Panc1 (cell line): ENCODE measurements around the gene SLX9. TPM values are rescaled to one million over a fixed set of nuclear protein-coding genes. Genes with fewer than 3 reads are reported as not detected.

Experiments used
- ATAC-seq: fragments of 200-7000 bp; cut with Tn5 transposase; 2 replicates; pipeline ENCODE4 v1.9.1; 2020; ENCODE audit warnings: mild to moderate bottlenecking, moderate library complexity
- BruUV-seq: library from RNA; stranded (reverse); fragments of 400-500 nt; replicated peaks from 2 replicates; lab custom pipeline; 2021; lab: Mats Ljungman, UMichigan
- CTCF ChIA-PET: fragments of 300-600 bp; sonication (Branson Sonifier 250); formaldehyde crosslinking; loops from one replicate; lab custom pipeline; 2022; ENCODE audit warnings: antibody characterized with exemption; lab: Charles Lee
- POLR2A ChIA-PET: fragments of 300-600 bp; sonication (Branson Sonifier 250); formaldehyde crosslinking; loops from one replicate; lab custom pipeline; 2022; ENCODE audit warnings: antibody characterized with exemption; lab: Charles Lee
- DNase-seq: peaks from one replicate; pipeline ENCODE4 v3.0.0-alpha.2; 2010; ENCODE audit warnings: low read depth, low spot score
- H3K27ac ChIP-seq: 2 replicates; pipeline ENCODE4 v1.5.1; 2011; ENCODE audit warnings: mild to moderate bottlenecking, low read length, inconsistent platforms
- H3K27me3 ChIP-seq: fragments of 200-500 bp; sonication (Bioruptor generic); 2 replicates; pipeline ENCODE4 v1.6.0; 2014; ENCODE audit warnings: low read length, inconsistent platforms; ENCODE audit not compliant: control insufficient read depth, insufficient read depth
- H3K36me3 ChIP-seq: fragments of 200-500 bp; sonication (Bioruptor generic); 2 replicates; pipeline ENCODE4 v1.5.1; 2014; ENCODE audit warnings: inconsistent platforms, mild to moderate bottlenecking, low read length, moderate library complexity; ENCODE audit not compliant: control insufficient read depth, insufficient read depth
- H3K4me1 ChIP-seq: 2 replicates; pipeline ENCODE4 v1.5.1; 2011; ENCODE audit warnings: inconsistent platforms, mild to moderate bottlenecking, low read length, moderate library complexity; ENCODE audit not compliant: control insufficient read depth, insufficient read depth
- H3K4me3 ChIP-seq, 2 experiments: 2 replicates each; pipeline ENCODE4 v1.5.1; 2011 to 2012; ENCODE audit warnings: low read depth in 2 of 2, low read length in 2 of 2, mild to moderate bottlenecking in 2 of 2, inconsistent platforms in 1 of 2, moderate library complexity in 1 of 2
- H3K9me3 ChIP-seq: fragments of 200-500 bp; sonication (Bioruptor generic); 2 replicates; pipeline ENCODE4 v1.5.1; 2014; ENCODE audit warnings: low read depth, mild to moderate bottlenecking, inconsistent platforms, low read length, moderate library complexity; ENCODE audit not compliant: control insufficient read depth, insufficient read depth
- POLR2AphosphoS5 ChIP-seq: IDR thresholded peaks from 2 replicates; pipeline ENCODE4 v1.6.1; 2012; ENCODE audit warnings: mild to moderate bottlenecking, low read depth, low read length, moderate library complexity
- SIN3A ChIP-seq: IDR thresholded peaks from 2 replicates; pipeline ENCODE4 v1.6.1; 2012; ENCODE audit warnings: low read depth, mild to moderate bottlenecking, low read length, moderate library complexity, borderline replicate concordance; ENCODE audit not compliant: insufficient read depth
- TCF7L2 ChIP-seq: IDR thresholded peaks from 2 replicates; pipeline ENCODE4 v1.6.1; 2011; ENCODE audit warnings: mild to moderate bottlenecking, low read depth, low read length, inconsistent platforms
- in situ Hi-C: cut with HindIII; loops from 2 replicates; pipeline ENCODE4 v1.10.0; 2016; ENCODE audit warnings: low sequenced_read_pairs, low pct_unique_long_range_greater_than_20kb
- intact Hi-C: fragments of 100-400 bp; cut with micrococcal nuclease; formaldehyde crosslinking; loops from one replicate; pipeline ENCODE4 v1.10.0; 2022; ENCODE audit not compliant: unreplicated experiment
- total RNA-seq: library from RNA; stranded (reverse); gene quantifications from one replicate; pipeline ENCODE4 v1.2.1, GENCODE V29; 2021; ENCODE audit not compliant: unreplicated experiment
- TF ChIP-seq, protein P1 (sequence below), 2 experiments: IDR thresholded peaks; 2 replicates each; pipeline ENCODE4 v1.6.1; 2011 to 2012; ENCODE audit warnings: low read depth in 2 of 2, control low read depth in 1 of 2, low read length in 1 of 2, mild to moderate bottlenecking in 1 of 2, moderate library complexity in 1 of 2; ENCODE audit not compliant: insufficient read depth in 1 of 2
- TF ChIP-seq, protein P2 (sequence below): fragments of 450-650 bp; IDR thresholded peaks from 2 replicates; pipeline ENCODE4 v1.5.1; 2017; ENCODE audit warnings: mild to moderate bottlenecking

The SLX9 gene
- total RNA-seq, 1 experiment from 2014 or later, result 50.9 TPM

DNA sequence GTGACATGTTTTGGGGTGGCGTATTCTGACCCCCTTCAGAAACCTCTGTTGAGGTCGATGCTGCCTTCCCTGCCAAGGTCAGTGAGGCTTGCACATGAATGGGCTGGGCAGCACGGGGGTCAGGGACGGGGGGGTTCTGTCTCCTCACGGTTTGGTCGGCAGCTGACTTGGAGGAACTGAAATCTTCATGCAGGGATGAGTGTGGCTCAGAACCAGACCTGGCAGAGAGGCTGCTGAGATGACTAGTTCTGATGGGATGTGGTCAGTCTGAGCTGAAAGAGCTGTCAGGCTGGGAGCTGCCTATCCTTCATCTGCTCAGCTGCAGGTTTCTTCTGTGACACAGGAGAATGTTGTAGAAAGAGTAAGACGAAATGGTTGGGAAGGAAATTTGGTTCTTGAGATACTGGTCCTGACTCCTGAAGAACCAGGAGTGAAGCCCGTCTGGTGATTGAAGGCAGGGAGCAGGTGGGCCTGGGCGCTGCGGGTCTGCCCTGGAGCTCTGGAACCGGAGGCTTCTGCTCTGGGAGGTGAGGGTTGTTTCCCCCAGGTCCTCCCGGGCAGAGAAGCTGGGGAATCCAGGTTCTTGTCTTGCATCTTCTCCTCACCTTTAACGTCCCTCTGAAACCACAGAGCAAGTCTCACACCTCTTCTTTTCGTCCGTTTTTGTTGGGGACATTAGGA is 3.3 kb downstream of the SLX9 start:
- Histone ChIP-seq H3K27ac (no peak overlapping the region), H3K4me3 (no peak overlapping the region), H3K36me3 (peaks cover 5% of the 10 kb centered on the region; the same call in 1 of the 2 replicates), H3K27me3 (no peaks in the 10 kb centered on the region), H3K9me3 (no peaks in the 10 kb centered on the region), H3K4me1 (peaks cover 29% of the 10 kb centered on the region)
- in situ Hi-C loops, result no loop called here
- BruUV-seq, result no TSS peak
- TF ChIP-seq TCF7L2, result no peak
- TF ChIP-seq, protein P1, sequence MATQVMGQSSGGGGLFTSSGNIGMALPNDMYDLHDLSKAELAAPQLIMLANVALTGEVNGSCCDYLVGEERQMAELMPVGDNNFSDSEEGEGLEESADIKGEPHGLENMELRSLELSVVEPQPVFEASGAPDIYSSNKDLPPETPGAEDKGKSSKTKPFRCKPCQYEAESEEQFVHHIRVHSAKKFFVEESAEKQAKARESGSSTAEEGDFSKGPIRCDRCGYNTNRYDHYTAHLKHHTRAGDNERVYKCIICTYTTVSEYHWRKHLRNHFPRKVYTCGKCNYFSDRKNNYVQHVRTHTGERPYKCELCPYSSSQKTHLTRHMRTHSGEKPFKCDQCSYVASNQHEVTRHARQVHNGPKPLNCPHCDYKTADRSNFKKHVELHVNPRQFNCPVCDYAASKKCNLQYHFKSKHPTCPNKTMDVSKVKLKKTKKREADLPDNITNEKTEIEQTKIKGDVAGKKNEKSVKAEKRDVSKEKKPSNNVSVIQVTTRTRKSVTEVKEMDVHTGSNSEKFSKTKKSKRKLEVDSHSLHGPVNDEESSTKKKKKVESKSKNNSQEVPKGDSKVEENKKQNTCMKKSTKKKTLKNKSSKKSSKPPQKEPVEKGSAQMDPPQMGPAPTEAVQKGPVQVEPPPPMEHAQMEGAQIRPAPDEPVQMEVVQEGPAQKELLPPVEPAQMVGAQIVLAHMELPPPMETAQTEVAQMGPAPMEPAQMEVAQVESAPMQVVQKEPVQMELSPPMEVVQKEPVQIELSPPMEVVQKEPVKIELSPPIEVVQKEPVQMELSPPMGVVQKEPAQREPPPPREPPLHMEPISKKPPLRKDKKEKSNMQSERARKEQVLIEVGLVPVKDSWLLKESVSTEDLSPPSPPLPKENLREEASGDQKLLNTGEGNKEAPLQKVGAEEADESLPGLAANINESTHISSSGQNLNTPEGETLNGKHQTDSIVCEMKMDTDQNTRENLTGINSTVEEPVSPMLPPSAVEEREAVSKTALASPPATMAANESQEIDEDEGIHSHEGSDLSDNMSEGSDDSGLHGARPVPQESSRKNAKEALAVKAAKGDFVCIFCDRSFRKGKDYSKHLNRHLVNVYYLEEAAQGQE (IDR thresholded peaks at IDR 0.05; ENCODE audit: insufficient read depth in 1 of 2, low read depth in 2 of 2, low read length in 1 of 2), result no peak
- TF ChIP-seq, protein P2, sequence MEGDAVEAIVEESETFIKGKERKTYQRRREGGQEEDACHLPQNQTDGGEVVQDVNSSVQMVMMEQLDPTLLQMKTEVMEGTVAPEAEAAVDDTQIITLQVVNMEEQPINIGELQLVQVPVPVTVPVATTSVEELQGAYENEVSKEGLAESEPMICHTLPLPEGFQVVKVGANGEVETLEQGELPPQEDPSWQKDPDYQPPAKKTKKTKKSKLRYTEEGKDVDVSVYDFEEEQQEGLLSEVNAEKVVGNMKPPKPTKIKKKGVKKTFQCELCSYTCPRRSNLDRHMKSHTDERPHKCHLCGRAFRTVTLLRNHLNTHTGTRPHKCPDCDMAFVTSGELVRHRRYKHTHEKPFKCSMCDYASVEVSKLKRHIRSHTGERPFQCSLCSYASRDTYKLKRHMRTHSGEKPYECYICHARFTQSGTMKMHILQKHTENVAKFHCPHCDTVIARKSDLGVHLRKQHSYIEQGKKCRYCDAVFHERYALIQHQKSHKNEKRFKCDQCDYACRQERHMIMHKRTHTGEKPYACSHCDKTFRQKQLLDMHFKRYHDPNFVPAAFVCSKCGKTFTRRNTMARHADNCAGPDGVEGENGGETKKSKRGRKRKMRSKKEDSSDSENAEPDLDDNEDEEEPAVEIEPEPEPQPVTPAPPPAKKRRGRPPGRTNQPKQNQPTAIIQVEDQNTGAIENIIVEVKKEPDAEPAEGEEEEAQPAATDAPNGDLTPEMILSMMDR, result no peak
- TF ChIP-seq POLR2AphosphoS5, result no peak
- no peak for TF ChIP-seq SIN3A
- intact Hi-C loops, result no loop called here
- POLR2A ChIA-PET, result no interaction called here
- CTCF ChIA-PET, result no interaction called here
- ATAC-seq (no peak), DNase-seq (no peak)

DNA sequence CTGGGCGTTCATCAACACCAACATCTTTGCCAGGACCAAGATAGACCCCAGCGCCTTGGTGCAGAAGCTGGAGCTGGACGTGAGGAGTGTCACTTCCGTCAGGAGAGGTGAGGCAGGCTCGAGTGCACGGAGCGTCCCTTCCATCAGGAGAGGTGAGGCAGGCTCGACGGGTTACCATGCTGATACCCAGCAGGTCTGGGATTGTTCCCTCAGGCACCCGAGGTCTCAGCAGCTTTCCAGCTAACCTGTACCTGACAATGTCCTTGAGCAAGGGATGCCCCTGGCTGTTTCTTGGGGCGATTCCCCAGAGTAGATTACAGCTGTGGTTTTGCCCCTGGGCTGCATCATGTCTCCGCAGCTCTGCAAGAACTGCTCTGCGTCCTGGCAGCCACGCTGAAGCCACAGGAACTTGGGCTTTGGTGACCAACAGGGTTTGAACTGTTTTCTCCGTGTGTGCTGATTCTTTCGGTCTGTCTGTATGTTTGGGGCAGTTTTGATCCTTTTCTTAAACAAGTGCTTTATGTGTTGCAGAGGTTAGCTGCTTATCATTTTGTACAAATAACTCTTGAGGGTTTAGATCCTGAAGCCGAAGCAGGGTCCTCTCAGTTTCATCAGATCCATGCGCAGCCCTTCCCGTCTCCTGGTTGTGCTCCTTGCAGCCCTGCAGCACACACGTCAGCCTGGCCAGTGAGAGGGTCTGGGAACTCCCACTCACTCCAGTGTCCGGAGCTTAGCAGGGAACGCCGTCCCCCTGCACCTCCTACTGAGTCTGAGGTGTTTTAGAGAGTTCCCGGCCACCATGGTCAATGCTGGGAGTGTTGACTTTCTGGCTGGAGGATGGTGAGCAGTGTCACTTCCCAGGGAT is 4.1 kb downstream of the SLX9 start:
- no peak overlapping the region for H3K27ac ChIP-seq
- in situ Hi-C loops, result no loop called here
- peaks cover 31% of the 10 kb centered on the region for H3K4me1 ChIP-seq
- no peak for ATAC-seq
- peaks cover 5% of the 10 kb centered on the region; the same call in 1 of the 2 replicates for H3K36me3 ChIP-seq
- BruUV-seq, result no TSS peak
- no peaks in the 10 kb centered on the region for H3K9me3 ChIP-seq
- no peaks in the 10 kb centered on the region for H3K27me3 ChIP-seq
- ChIA-PET POLR2A (no interaction called here), CTCF (no interaction called here)
- intact Hi-C loops, result no loop called here
- DNase-seq, result no peak
- no peak for TF ChIP-seq POLR2AphosphoS5
- no peak for TF ChIP-seq SIN3A
- no peak for TF ChIP-seq TCF7L2
- TF ChIP-seq, protein P1 (IDR thresholded peaks at IDR 0.05; ENCODE audit: insufficient read depth in 1 of 2, low read depth in 2 of 2, low read length in 1 of 2), result no peak
- TF ChIP-seq, protein P2, result no peak
- H3K4me3 ChIP-seq, result no peak overlapping the region
